Measurements from ENCODE around the gene AGAP9.

AGAP9 gene

DNA sequence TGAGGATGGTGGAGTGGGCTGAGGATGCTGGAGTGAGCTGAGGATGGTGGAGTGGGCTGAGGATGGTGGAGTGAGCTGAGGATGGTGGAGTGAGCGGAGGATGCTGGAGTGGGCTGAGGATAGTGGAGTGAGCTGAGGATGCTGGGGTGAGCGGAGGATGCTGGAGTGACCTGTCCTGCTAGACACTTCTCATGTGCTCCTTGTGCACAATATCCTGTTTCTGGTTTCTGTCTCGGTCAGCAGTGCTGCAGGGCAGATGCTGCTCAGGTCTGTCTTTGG lies 68.7 kb downstream of the AGAP9 start:
- Mint-ChIP-seq H3K36me3 (ENCODE audit: low read depth) (no peaks in the 10 kb centered on the region), H3K4me3 (no peak overlapping the region), H3K4me1 (ENCODE audit: low read depth) (no peaks in the 10 kb centered on the region), H3K9me3 (no peaks in the 10 kb centered on the region), H3K27me3 (peaks cover 11% of the 10 kb centered on the region), H3K27ac (no peak overlapping the region)

DNA sequence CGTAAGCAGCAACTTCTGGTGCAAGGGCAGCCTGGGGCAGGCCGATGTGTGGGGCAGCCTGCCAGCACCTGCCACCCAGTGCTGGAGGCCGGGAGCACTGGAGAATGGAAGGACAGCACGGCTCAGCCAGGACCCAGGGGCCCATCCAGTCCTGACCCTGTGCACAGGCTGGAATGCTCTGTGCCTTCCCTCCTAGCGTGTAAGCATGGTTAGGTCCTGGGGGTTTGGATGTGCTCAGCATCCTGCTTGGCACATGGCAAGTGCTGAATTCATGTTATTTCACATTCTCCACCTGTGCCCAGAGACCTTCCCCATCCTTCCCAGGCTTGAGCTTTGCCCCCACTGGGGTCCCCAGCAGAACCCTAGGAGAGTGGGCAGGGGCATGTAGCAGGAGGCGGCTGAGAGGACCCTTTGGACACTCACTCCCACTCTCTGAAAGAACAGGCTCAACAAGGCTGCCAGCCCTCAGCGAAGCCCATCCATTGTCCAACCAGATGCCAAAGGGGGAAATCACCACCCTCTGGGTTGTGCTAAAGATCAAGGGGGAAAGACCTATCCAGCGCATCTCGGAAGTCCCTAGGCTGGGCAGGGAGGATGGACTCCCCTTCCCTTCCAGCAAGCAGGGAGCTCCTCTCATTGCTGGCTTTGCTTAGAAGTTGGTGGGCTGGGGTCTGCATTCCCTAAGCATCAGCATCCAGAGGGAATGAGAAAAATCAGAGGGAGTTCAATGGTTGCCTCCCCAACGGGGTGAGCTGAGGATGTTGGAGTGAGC lies 69.2 kb downstream of the AGAP9 start:
- H3K9me3 Mint-ChIP-seq = no peaks in the 10 kb centered on the region
- H3K36me3 Mint-ChIP-seq (ENCODE audit: low read depth) = no peaks in the 10 kb centered on the region
- no peak overlapping the region for H3K27ac Mint-ChIP-seq
- H3K27me3 Mint-ChIP-seq = peaks cover 11% of the 10 kb centered on the region
- H3K4me1 Mint-ChIP-seq (ENCODE audit: low read depth) = no peaks in the 10 kb centered on the region
- no peak overlapping the region for H3K4me3 Mint-ChIP-seq

DNA sequence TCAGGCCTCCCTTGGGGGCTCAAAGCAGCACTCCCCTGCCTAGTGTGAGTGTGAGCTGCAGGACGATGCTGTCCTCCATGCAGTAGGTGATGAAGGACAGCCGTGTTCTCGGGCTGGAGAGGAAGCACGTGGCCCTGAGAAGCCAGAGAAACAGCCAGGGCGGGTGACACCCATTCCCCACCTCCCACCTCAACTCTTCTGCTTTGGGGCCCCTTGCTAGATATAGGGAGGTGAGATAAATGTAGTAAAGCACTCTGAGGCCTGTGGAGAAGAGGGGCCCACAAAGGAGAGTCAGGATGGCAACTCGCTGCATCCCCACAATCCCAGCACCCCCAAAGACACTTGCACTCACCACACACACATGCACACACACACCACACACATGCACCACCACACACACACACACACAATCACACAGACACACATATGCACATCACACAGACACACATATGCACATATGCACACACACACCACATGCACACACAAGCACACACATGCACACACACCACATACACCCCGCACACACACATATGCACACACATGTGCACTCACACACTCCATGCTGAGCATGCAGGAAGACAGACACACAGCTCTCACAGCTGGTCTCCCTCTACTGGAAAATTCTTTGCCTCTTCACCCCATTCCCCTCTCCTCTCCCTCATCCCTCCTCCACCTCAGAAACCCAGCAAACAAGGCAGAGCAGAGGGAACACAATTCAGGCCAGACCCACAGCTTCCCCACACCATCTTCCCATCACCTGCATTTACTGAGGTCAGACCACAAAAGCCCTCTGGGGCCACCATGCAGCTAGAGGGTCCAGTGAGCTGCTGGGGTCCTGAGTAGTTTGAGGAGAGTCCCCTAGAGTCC lies 70.1 kb downstream of the AGAP9 start:
- Mint-ChIP-seq H3K27ac (no peak overlapping the region), H3K4me3 (no peak overlapping the region), H3K9me3 (no peaks in the 10 kb centered on the region), H3K36me3 (ENCODE audit: low read depth) (no peaks in the 10 kb centered on the region), H3K4me1 (ENCODE audit: low read depth) (peaks cover 7% of the 10 kb centered on the region), H3K27me3 (peaks cover 11% of the 10 kb centered on the region)

DNA sequence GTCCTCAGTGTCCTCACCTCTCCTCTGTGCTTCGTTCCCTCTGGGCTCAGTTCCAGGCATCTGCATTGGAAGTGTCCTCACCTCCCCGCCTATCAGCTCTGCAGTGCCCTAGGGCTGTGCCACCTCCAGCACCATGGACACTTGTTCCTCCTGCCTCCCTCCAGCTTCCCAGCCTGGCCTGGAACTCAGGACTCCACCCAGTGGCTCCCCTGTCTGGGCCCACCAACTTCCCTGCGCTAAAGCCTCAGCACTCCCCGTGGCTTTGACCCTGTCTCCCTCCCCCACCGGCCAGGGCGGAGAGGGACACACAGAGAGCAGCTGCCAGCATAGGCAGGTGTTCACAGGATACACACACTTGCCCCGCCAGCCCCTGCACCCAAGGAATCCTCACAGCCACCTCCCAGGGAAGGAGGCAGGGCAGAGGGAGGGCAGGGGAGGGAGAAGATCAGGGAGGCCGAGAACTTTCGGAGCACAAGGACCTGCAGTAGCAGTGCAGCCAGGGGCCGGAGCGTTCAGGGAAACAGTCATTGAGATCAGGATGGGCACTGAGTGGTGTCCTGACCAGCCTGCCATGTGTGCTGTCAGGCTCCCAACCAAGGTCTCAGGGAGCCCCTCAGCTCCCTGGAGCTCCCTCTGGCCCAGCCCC lies 70.8 kb downstream of the AGAP9 start:
- Mint-ChIP-seq H3K27ac (no peak overlapping the region), H3K9me3 (no peaks in the 10 kb centered on the region), H3K27me3 (peaks cover 11% of the 10 kb centered on the region), H3K36me3 (ENCODE audit: low read depth) (no peaks in the 10 kb centered on the region), H3K4me1 (ENCODE audit: low read depth) (peaks cover 12% of the 10 kb centered on the region), H3K4me3 (no peak overlapping the region)

DNA sequence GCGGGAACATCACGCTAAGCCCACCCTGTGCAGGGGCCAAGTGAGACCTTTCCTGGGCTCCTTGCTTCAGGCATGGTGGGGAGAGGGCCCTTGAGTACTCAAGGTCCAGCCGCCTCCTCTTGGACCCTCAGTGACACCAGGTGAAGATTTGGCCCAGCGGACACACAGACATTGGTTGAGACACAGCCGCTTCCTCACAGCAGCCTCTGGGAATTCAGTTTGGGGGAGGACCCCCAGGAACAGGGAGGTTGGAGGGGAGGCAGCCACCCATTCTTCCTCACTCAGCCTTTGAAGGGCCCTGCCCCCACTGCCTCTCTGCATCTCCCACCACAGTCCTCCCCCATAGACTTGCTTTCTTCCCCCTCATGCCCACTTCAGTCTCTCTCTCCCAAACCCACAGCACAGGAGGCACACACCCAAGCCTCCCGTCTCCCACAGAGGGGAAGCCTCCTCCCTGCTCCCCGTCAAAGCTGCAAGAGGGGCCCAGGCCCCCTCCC lies 71.4 kb downstream of the AGAP9 start:
- H3K27ac Mint-ChIP-seq = no peak overlapping the region
- H3K4me3 Mint-ChIP-seq = no peak overlapping the region
- H3K27me3 Mint-ChIP-seq = peaks cover 11% of the 10 kb centered on the region
- H3K36me3 Mint-ChIP-seq (ENCODE audit: low read depth) = no peaks in the 10 kb centered on the region
- peaks cover 12% of the 10 kb centered on the region for H3K4me1 Mint-ChIP-seq (ENCODE audit: low read depth)
- no peaks in the 10 kb centered on the region for H3K9me3 Mint-ChIP-seq

Data from stimulated activated naive CD8-positive, alpha-beta T cell treated with anti-CD3 and anti-CD28 coated beads, Interleukin-15, Interleukin-2, amounts not matched to agents 100 ng/mL and 50 ng/mL, for 24 hours (primary cell).